Smooth muscle cell (in vitro differentiated cells): ENCODE data around the gene PHF8. TPM values are rescaled to one million over a fixed set of nuclear protein-coding genes. Genes with fewer than 3 reads are reported as not detected.

Experiments used
- DNase-seq: peaks from one replicate; lab custom pipeline; 2025; ENCODE audit not compliant: unreplicated experiment; lab: John Stamatoyannopoulos, UW
- H2AFZ ChIP-seq: fragments of 200-600 bp; sonication (generic); 2 replicates; pipeline ENCODE4 v1.6.0; 2016; ENCODE audit warnings: antibody characterized with exemption, low read depth, mild to moderate bottlenecking
- H3F3A ChIP-seq: fragments of 200-600 bp; sonication (generic); 2 replicates; pipeline ENCODE4 v1.6.0; 2017; ENCODE audit warnings: antibody characterized with exemption, low read depth
- H3K27ac ChIP-seq: fragments of 200-600 bp; sonication (generic); 2 replicates; pipeline ENCODE4 v1.5.1; 2016; ENCODE audit warnings: low read depth, mild to moderate bottlenecking
- H3K27me3 ChIP-seq: fragments of 200-600 bp; sonication (generic); 2 replicates; pipeline ENCODE4 v1.6.1; 2016; ENCODE audit warnings: low read depth, mild to moderate bottlenecking
- H3K36me3 ChIP-seq: fragments of 200-600 bp; sonication (generic); 2 replicates; pipeline ENCODE4 v1.5.1; 2016; ENCODE audit warnings: low read depth
- H3K4me1 ChIP-seq: fragments of 200-600 bp; sonication (generic); 2 replicates; pipeline ENCODE4 v1.5.1; 2016; ENCODE audit warnings: low read depth
- H3K4me2 ChIP-seq: fragments of 200-600 bp; sonication (generic); 2 replicates; pipeline ENCODE4 v1.6.0; 2016; ENCODE audit warnings: mild to moderate bottlenecking
- H3K4me3 ChIP-seq: fragments of 200-600 bp; sonication (generic); 2 replicates; pipeline ENCODE4 v1.5.1; 2016; ENCODE audit warnings: mild to moderate bottlenecking
- H3K79me2 ChIP-seq: fragments of 200-600 bp; sonication (generic); 2 replicates; pipeline ENCODE4 v1.6.0; 2016; ENCODE audit warnings: low read depth, mild to moderate bottlenecking
- H3K9ac ChIP-seq: fragments of 200-600 bp; sonication (generic); 2 replicates; pipeline ENCODE4 v1.6.0; 2016; ENCODE audit warnings: low read depth
- H3K9me3 ChIP-seq: fragments of 200-600 bp; sonication (generic); replicated peaks from 2 replicates; pipeline ENCODE4 v1.5.1; 2016; ENCODE audit warnings: low read depth
- H4K20me1 ChIP-seq: fragments of 200-600 bp; sonication (generic); 2 replicates; pipeline ENCODE4 v1.6.0; 2016; ENCODE audit warnings: low read depth
- CTCF ChIP-seq: fragments of 200-600 bp; sonication (generic); IDR thresholded peaks from 2 replicates; pipeline ENCODE4 v1.5.1; 2017; ENCODE audit warnings: borderline replicate concordance, mild to moderate bottlenecking, antibody characterized with exemption; ENCODE audit not compliant: insufficient read depth, poor library complexity, severe bottlenecking
- WGBS: methylation state at CpG from one replicate; pipeline ENCODE4 v1.1.7; 2016; ENCODE audit warnings: low lambda C conversion rate; 5-methylcytosine and 5-hydroxymethylcytosine counted together
- polyA plus RNA-seq: library from polyadenylated mRNA; unstranded; fragments of >200 nt; fragmentation: Nextera tagmentation; extraction: Ambion mirVana; gene quantifications from 2 replicates; pipeline ENCODE4 v1.2.1, GENCODE V29; 2016
- small RNA-seq: library from RNA; depleted of rRNA; stranded (forward); fragments of <200 nt; gene quantifications from one replicate; pipeline ENCODE3, GENCODE V24; 2014
- total RNA-seq: library from RNA; depleted of rRNA; stranded (reverse); fragments of >200 nt; gene quantifications from 2 replicates; pipeline ENCODE4 v1.2.3, GENCODE V29; 2014

The PHF8 gene
- total and polyA plus RNA-seq, 2 experiments from 2014 or later: 9.0 to 10.5 TPM

- Histone ChIP-seq H2AFZ (no peak overlapping the region), H3K9ac (no peak overlapping the region), H3K4me2 (no peak overlapping the region), H3K27me3 (no peaks in the 10 kb centered on the region), H3F3A (no peaks in the 10 kb centered on the region), H3K4me3 (no peak overlapping the region), H3K36me3 (no peaks in the 10 kb centered on the region), H3K79me2 (no peaks in the 10 kb centered on the region), H3K9me3 (no peaks in the 10 kb centered on the region), H4K20me1 (no peaks in the 10 kb centered on the region), H3K4me1 (no peaks in the 10 kb centered on the region), H3K27ac (no peak overlapping the region)
- TF ChIP-seq CTCF: no peak
- DNase-seq: no peak
Measured at GRCh38 chrX:53918702-53919101, 125.6 kb downstream of the PHF8 start.

- Histone ChIP-seq H2AFZ (no peak overlapping the region), H3K4me2 (no peak overlapping the region), H3K4me1 (no peaks in the 10 kb centered on the region), H3F3A (no peaks in the 10 kb centered on the region), H3K9ac (no peak overlapping the region), H3K27me3 (no peaks in the 10 kb centered on the region), H3K9me3 (no peaks in the 10 kb centered on the region), H4K20me1 (no peaks in the 10 kb centered on the region), H3K27ac (no peak overlapping the region), H3K4me3 (no peak overlapping the region), H3K79me2 (no peaks in the 10 kb centered on the region), H3K36me3 (no peaks in the 10 kb centered on the region)
- 80% methylated on average over 5 of the region's 5 CpGs for WGBS
- no peak for TF ChIP-seq CTCF
- DNase-seq: no peak
Measured at GRCh38 chrX:53900623-53901022, 143.7 kb downstream of the PHF8 start.

- H3K27me3 ChIP-seq: no peaks in the 10 kb centered on the region
- H3K4me3 ChIP-seq: no peak overlapping the region
- TF ChIP-seq CTCF: no peak
- H3K9ac ChIP-seq: no peak overlapping the region
- no peaks in the 10 kb centered on the region for H3K36me3 ChIP-seq
- H3K9me3 ChIP-seq: no peaks in the 10 kb centered on the region
- no peak overlapping the region for H2AFZ ChIP-seq
- DNase-seq: no peak
- H3K27ac ChIP-seq: no peak overlapping the region
- no peaks in the 10 kb centered on the region for H3F3A ChIP-seq
- H3K4me2 ChIP-seq: no peak overlapping the region
- 80% methylated on average over 3 of the region's 3 CpGs for WGBS
- H3K79me2 ChIP-seq: no peaks in the 10 kb centered on the region
- no peaks in the 10 kb centered on the region for H4K20me1 ChIP-seq
- H3K4me1 ChIP-seq: no peaks in the 10 kb centered on the region
Measured at GRCh38 chrX:53895270-53895669, 149.0 kb downstream of the PHF8 start.

Small RNA genes lying within 50 kb of the gene (small RNA-seq; reads per million reads assigned to genes)
- 5.3 reads per million, percentile 64 among the genes with 10 or more reads in this experiment for gene RNA5SP505

Other genes with a start within 250 kb of the PHF8 start
- 2.0 and 2.7 TPM in 2 replicates for gene FAM120C, start 138.8 kb upstream of the PHF8 start, total RNA-seq
- gene FAM120C, start 138.8 kb upstream of the PHF8 start, polyA plus RNA-seq: 4.1 and 5.8 TPM in 2 replicates